Measurements from ENCODE around the gene EVX1. TPM values are rescaled to one million over a fixed set of nuclear protein-coding genes. Genes with fewer than 3 reads are reported as not detected.

EVX1 gene
- total RNA-seq, 1 experiment from 2014 or later = not detected

- H3K4me3 Mint-ChIP-seq (ENCODE audit: unreplicated experiment) = no peak overlapping the region
- CTCF ChIA-PET = no interaction called here
- peaks cover 5% of the 10 kb centered on the region for H3K27me3 Mint-ChIP-seq (ENCODE audit: insufficient read depth, unreplicated experiment)
- H3K4me1 ChIP-seq = peaks cover 5% of the 10 kb centered on the region
- no peaks in the 10 kb centered on the region for H3K9me3 ChIP-seq
- H3K4me3 ChIP-seq (ENCODE audit: low read depth, low read length) = no peak overlapping the region
- BruUV-seq (replicated peaks) = no TSS peak
- peaks cover 6% of the 10 kb centered on the region for H3K4me1 Mint-ChIP-seq (ENCODE audit: low read depth, unreplicated experiment)
- intact Hi-C loops (cut with micrococcal nuclease; ENCODE audit: unreplicated experiment) = no loop called here
- no peak for DNase-seq
- H3K27ac Mint-ChIP-seq (ENCODE audit: unreplicated experiment) = no peak overlapping the region
- no peak for TF ChIP-seq CTCF (IDR thresholded peaks at IDR 0.05; ENCODE audit: insufficient read depth in 1 of 2, low read depth in 1 of 2, low read length in 1 of 2, severe bottlenecking in 1 of 2, unreplicated experiment in 1 of 2)
- POLR2A ChIA-PET = interaction anchor here (0.6 kb wide), 1 partner anchor 76 kb away, joined by 3 read pairs; no protein-coding TSS in a partner anchor
- H3K9me3 Mint-ChIP-seq (ENCODE audit: unreplicated experiment) = no peaks in the 10 kb centered on the region
- no peaks in the 10 kb centered on the region for H3K36me3 ChIP-seq (ENCODE audit: control insufficient read depth, insufficient read depth, low read length)
- peaks cover under 1% of the 10 kb centered on the region for H3K27me3 ChIP-seq (replicated peaks; ENCODE audit: control insufficient read depth, insufficient read depth, low read length)
- no peaks in the 10 kb centered on the region for H3K36me3 Mint-ChIP-seq (ENCODE audit: insufficient read depth, unreplicated experiment)
Measured at GRCh38 chr7:27203964-27204594, 38.5 kb upstream of the EVX1 start.

- Histone ChIP-seq H3K9me3 (no peaks in the 10 kb centered on the region), H3K4me1 (peaks cover 4% of the 10 kb centered on the region), H3K4me3 (ENCODE audit: low read depth, low read length) (peak overlapping the region; percentile 17), H3K27me3 (replicated peaks; ENCODE audit: control insufficient read depth, insufficient read depth, low read length) (no peaks in the 10 kb centered on the region; the same call in 1 of the 2 replicates), H3K36me3 (ENCODE audit: control insufficient read depth, insufficient read depth, low read length) (no peaks in the 10 kb centered on the region)
- POLR2A ChIA-PET = interaction anchor here (0.6 kb wide), 1 partner anchor 76 kb away, joined by 3 read pairs; no protein-coding TSS in a partner anchor
- CTCF ChIA-PET = no interaction called here
- DNase-seq = no peak
- no peak for TF ChIP-seq CTCF (IDR thresholded peaks at IDR 0.05; ENCODE audit: insufficient read depth in 1 of 2, low read depth in 1 of 2, low read length in 1 of 2, severe bottlenecking in 1 of 2, unreplicated experiment in 1 of 2)
- Mint-ChIP-seq H3K27ac (ENCODE audit: unreplicated experiment) (no peak overlapping the region), H3K36me3 (ENCODE audit: insufficient read depth, unreplicated experiment) (no peaks in the 10 kb centered on the region), H3K4me3 (ENCODE audit: unreplicated experiment) (peak overlapping the region; percentile 48), H3K9me3 (ENCODE audit: unreplicated experiment) (no peaks in the 10 kb centered on the region), H3K4me1 (ENCODE audit: low read depth, unreplicated experiment) (peaks cover 6% of the 10 kb centered on the region), H3K27me3 (ENCODE audit: insufficient read depth, unreplicated experiment) (peaks cover 5% of the 10 kb centered on the region)
- intact Hi-C loops (cut with micrococcal nuclease; ENCODE audit: unreplicated experiment) = no loop called here
- no TSS peak for BruUV-seq (replicated peaks)
Measured at GRCh38 chr7:27204851-27205322, 37.7 kb upstream of the EVX1 start.

GRCh38 chr7:27205325-27206280 is 37.0 kb upstream of the EVX1 start:
- Histone ChIP-seq H3K4me3 (ENCODE audit: low read depth, low read length) (peak overlapping the region; percentile 17), H3K27me3 (replicated peaks; ENCODE audit: control insufficient read depth, insufficient read depth, low read length) (no peaks in the 10 kb centered on the region; the same call in 1 of the 2 replicates), H3K4me1 (peaks cover 12% of the 10 kb centered on the region), H3K36me3 (ENCODE audit: control insufficient read depth, insufficient read depth, low read length) (no peaks in the 10 kb centered on the region), H3K9me3 (no peaks in the 10 kb centered on the region)
- TF ChIP-seq CTCF (IDR thresholded peaks at IDR 0.05; ENCODE audit: insufficient read depth in 1 of 2, low read depth in 1 of 2, low read length in 1 of 2, severe bottlenecking in 1 of 2, unreplicated experiment in 1 of 2) = no peak
- H3K4me3 Mint-ChIP-seq (ENCODE audit: unreplicated experiment) = peak overlapping the region; percentile 48
- peaks cover 11% of the 10 kb centered on the region for H3K4me1 Mint-ChIP-seq (ENCODE audit: low read depth, unreplicated experiment)
- H3K27me3 Mint-ChIP-seq (ENCODE audit: insufficient read depth, unreplicated experiment) = peaks cover 5% of the 10 kb centered on the region
- intact Hi-C loops (cut with micrococcal nuclease; ENCODE audit: unreplicated experiment) = no loop called here
- no peak for DNase-seq
- BruUV-seq (replicated peaks) = no TSS peak
- CTCF ChIA-PET = no interaction called here
- no peaks in the 10 kb centered on the region for H3K9me3 Mint-ChIP-seq (ENCODE audit: unreplicated experiment)
- POLR2A ChIA-PET = no interaction called here
- no peaks in the 10 kb centered on the region for H3K36me3 Mint-ChIP-seq (ENCODE audit: insufficient read depth, unreplicated experiment)
- H3K27ac Mint-ChIP-seq (ENCODE audit: unreplicated experiment) = no peak overlapping the region

All from Caco-2 (cell line).